HCT116 (cell line): Measurements from ENCODE around the gene UTP15.

ENCODE experiments used
- EZH2 ChIP-seq: fragments of 200-600 bp; sonication (generic); IDR thresholded peaks from 2 replicates; pipeline ENCODE4 v1.6.1; 2017; ENCODE audit warnings: antibody characterized with exemption, mixed run types
- EZH2phosphoT487 ChIP-seq: fragments of 200-600 bp; IDR thresholded peaks from 2 replicates; pipeline ENCODE4 v1.6.1; 2018; ENCODE audit warnings: antibody characterized with exemption, borderline replicate concordance
- JUND ChIP-seq: IDR thresholded peaks from 2 replicates; pipeline ENCODE4 v1.6.1; 2012
- POLR2A ChIP-seq: IDR thresholded peaks from 2 replicates; pipeline ENCODE4 v1.7.0; 2011; ENCODE audit warnings: borderline replicate concordance; ENCODE audit not compliant: insufficient read depth, insufficient read length; ENCODE audit errors: extremely low read depth
- POLR2AphosphoS5 ChIP-seq: IDR thresholded peaks from 2 replicates; pipeline ENCODE4 v1.6.1; 2011; ENCODE audit warnings: mild to moderate bottlenecking, low read depth, low read length, moderate library complexity
- RAD21 ChIP-seq: IDR thresholded peaks from 2 replicates; pipeline ENCODE4 v1.6.1; 2012; ENCODE audit warnings: low read depth, mild to moderate bottlenecking
- REST ChIP-seq: IDR thresholded peaks from 2 replicates; pipeline ENCODE4 v1.6.1; 2012; ENCODE audit warnings: low read depth
- YY1 ChIP-seq: IDR thresholded peaks from 2 replicates; pipeline ENCODE4 v1.6.1; 2011; ENCODE audit warnings: low read length, low read depth, moderate library complexity, mild to moderate bottlenecking; ENCODE audit not compliant: insufficient replicate concordance; ENCODE audit errors: extremely low read depth
- ZFX ChIP-seq: fragments of 450-650 bp; IDR thresholded peaks from 2 replicates; pipeline ENCODE4 v1.6.1; 2017
- TF ChIP-seq, protein P1 (sequence below), 3 experiments: fragments of 200-600 bp in 1 of 3; sonication (generic) in 1 of 3; IDR thresholded peaks in 2 of 3; conservative IDR thresholded peaks in 1 of 3; 2 replicates each; pipeline ENCODE4 v1.5.1; 2012 to 2017; ENCODE audit warnings: low read depth in 2 of 3, low read length in 2 of 3, antibody characterized with exemption in 1 of 3, borderline replicate concordance in 1 of 3, control low read depth in 1 of 3, mild to moderate bottlenecking in 1 of 3, mixed read lengths in 1 of 3, mixed run types in 1 of 3, moderate library complexity in 1 of 3; ENCODE audit not compliant: insufficient read depth in 1 of 3

DNA sequence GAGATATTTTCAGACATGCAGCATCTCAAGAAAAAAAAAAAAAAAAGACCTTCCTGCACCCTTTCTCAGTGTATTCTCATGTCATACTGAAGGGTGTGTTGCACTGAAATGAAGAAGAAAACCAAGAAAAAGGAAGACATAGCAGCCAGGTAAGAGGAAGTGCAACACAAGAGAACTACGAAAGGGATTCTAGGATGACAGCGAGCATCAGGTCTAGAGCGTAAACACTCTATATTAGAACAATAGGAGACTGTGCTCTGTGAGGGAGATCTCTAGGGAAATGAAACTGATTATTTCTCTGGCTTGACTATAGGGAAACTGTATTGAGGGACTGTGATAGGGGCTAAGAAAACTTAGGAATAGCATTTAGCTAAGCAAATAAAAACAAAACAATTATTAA, 37.3 kb upstream of the UTP15 start:
- TF ChIP-seq POLR2A (no peak), RAD21 (no peak), EZH2 (no peak), ZFX (no peak), POLR2AphosphoS5 (no peak), JUND (no peak), YY1 (no peak), EZH2phosphoT487 (no peak), REST (no peak)
- TF ChIP-seq, protein P1, sequence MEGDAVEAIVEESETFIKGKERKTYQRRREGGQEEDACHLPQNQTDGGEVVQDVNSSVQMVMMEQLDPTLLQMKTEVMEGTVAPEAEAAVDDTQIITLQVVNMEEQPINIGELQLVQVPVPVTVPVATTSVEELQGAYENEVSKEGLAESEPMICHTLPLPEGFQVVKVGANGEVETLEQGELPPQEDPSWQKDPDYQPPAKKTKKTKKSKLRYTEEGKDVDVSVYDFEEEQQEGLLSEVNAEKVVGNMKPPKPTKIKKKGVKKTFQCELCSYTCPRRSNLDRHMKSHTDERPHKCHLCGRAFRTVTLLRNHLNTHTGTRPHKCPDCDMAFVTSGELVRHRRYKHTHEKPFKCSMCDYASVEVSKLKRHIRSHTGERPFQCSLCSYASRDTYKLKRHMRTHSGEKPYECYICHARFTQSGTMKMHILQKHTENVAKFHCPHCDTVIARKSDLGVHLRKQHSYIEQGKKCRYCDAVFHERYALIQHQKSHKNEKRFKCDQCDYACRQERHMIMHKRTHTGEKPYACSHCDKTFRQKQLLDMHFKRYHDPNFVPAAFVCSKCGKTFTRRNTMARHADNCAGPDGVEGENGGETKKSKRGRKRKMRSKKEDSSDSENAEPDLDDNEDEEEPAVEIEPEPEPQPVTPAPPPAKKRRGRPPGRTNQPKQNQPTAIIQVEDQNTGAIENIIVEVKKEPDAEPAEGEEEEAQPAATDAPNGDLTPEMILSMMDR (IDR thresholded peaks at IDR 0.05 in 2 of 3, conservative IDR thresholded peaks at IDR 0.05 in 1 of 3; ENCODE audit: borderline replicate concordance in 1 of 3, insufficient read depth in 1 of 3, low read depth in 2 of 3, low read length in 2 of 3), result no peak
